Spleen (tissue), 11 donors: ENCODE data around the gene ZMAT3. TPM values are rescaled to one million over a fixed set of nuclear protein-coding genes. Genes with fewer than 3 reads are reported as not detected.

Experiments
- DNase-seq: peaks from one replicate; pipeline ENCODE4 v3.0.0-alpha.2; 2020
- H3K27ac ChIP-seq, 8 donors: fragments of 200-600 bp; sonication (generic) in 7 of 8; 1 replicate in 4 of 8; 2 replicates in 4 of 8; pipeline versions ENCODE4 v1.5.0 to v1.8.0; 2016 to 2021; ENCODE audit warnings: inconsistent platforms in 4 of 8, mild to moderate bottlenecking in 4 of 8, moderate library complexity in 1 of 8
- H3K27me3 ChIP-seq, 7 donors: fragments of 200-600 bp; sonication (generic) in 6 of 7; replicated peaks in 1 of 7; 1 replicate in 4 of 7; 2 replicates in 3 of 7; pipeline versions ENCODE4 v1.5.0 to v1.8.0; 2016 to 2021; ENCODE audit warnings: inconsistent platforms in 3 of 7, mild to moderate bottlenecking in 1 of 7
- H3K36me3 ChIP-seq, 6 donors: fragments of 200-600 bp; sonication (generic) in 5 of 6; 1 replicate in 4 of 6; 2 replicates in 2 of 6; pipeline versions ENCODE4 v1.5.0 to v1.8.0; 2016 to 2021; ENCODE audit warnings: inconsistent platforms in 2 of 6
- H3K4me1 ChIP-seq, 6 donors: fragments of 200-600 bp; sonication (generic) in 5 of 6; 1 replicate in 3 of 6; 2 replicates in 3 of 6; pipeline versions ENCODE4 v1.5.0 to v1.8.0; 2016 to 2021; ENCODE audit warnings: inconsistent platforms in 3 of 6
- H3K4me3 ChIP-seq, 8 donors: fragments of 200-600 bp; sonication (generic) in 7 of 8; 1 replicate in 4 of 8; 2 replicates in 4 of 8; pipeline versions ENCODE4 v1.5.0 to v1.8.0; 2016 to 2021; ENCODE audit warnings: inconsistent platforms in 4 of 8, mild to moderate bottlenecking in 4 of 8, moderate library complexity in 2 of 8
- H3K9me3 ChIP-seq, 8 donors: fragments of 200-600 bp; sonication (generic) in 7 of 8; 1 replicate in 4 of 8; 2 replicates in 4 of 8; pipeline versions ENCODE4 v1.5.0 to v1.8.0; 2016 to 2021; ENCODE audit warnings: inconsistent platforms in 4 of 8
- CTCF ChIP-seq, 11 experiments: fragments of 200-600 bp in 7 of 11; fragments of 450-650 bp in 4 of 11; sonication (generic) in 4 of 11; IDR thresholded peaks in 8 of 11; conservative IDR thresholded peaks in 3 of 11; 1 replicate in 7 of 11; 2 replicates in 4 of 11; pipeline versions ENCODE4 v1.4.0 to v1.8.0; 2016 to 2021; ENCODE audit warnings: antibody characterized with exemption in 11 of 11, inconsistent platforms in 4 of 11, mild to moderate bottlenecking in 1 of 11
- POLR2A ChIP-seq, 3 donors: fragments of 450-650 bp; IDR thresholded peaks; one replicate each; pipeline ENCODE4 v1.5.1; 2017; ENCODE audit warnings: antibody characterized with exemption in 3 of 3, mild to moderate bottlenecking in 1 of 3
- POLR2AphosphoS5 ChIP-seq, 3 donors: sonication (generic); formaldehyde crosslinking; IDR thresholded peaks; one replicate each; pipeline ENCODE4 v1.5.1; 2017; ENCODE audit warnings: antibody characterized with exemption in 3 of 3
- WGBS, 5 donors: extraction: QIAGEN DNeasy Blood & Tissue Kit in 3 of 5; methylation state at CpG; one replicate each; pipeline versions ENCODE4 v1.1.5 to v1.1.7; 2013 to 2018; 5-methylcytosine and 5-hydroxymethylcytosine counted together
- intact Hi-C: fragments of 100-400 bp; cut with DNase I; formaldehyde crosslinking; loops from one replicate; pipeline ENCODE4 v1.15.0; 2023; ENCODE audit warnings: low total_unique reads
- polyA plus RNA-seq, 3 donors: library from polyadenylated mRNA; stranded (reverse); fragments of 200-250 nt; gene quantifications; one replicate each; pipeline ENCODE4 v1.2.1, GENCODE V29; 2013
- total RNA-seq, 7 donors: library from RNA; depleted of rRNA in 3 of 7; stranded (reverse); fragments of >200 nt in 3 of 7; fragmentation: NEBNext Ultra II Directional in 4 of 7; extraction: Animal tissue kit (Norgen Biotek cat#: 25700) in 4 of 7; gene quantifications; one replicate each; pipeline versions ENCODE4 v1.1.0 to v1.2.1, GENCODE V29; 2016 to 2021
- donor health status: healthy with polysubstance abuse.
- donor health status: DM: no; HTN: no; CAD: no; lungs with moderate emphysema.
- donor health status: DM: no; HTN: no; CAD: no.
- donor health status: Bipolar disorder and iron deficiency.
- donor health status: healthy.
- donor health status: DM: no; HTN: no; CAD: no.
- donor health status: DM: yes; HTN: yes; CAD: no.

The ZMAT3 gene
- total and polyA plus RNA-seq, 10 donors = 2.1 to 29.7 (median 17.1) TPM

- TF ChIP-seq POLR2AphosphoS5 (IDR thresholded peaks at IDR 0.05) (no peak), POLR2A (IDR thresholded peaks at IDR 0.05) (no peak), CTCF (IDR thresholded peaks at IDR 0.05 in 8 of 11, conservative IDR thresholded peaks at IDR 0.05 in 3 of 11) (no peak)
- intact Hi-C loops = no loop called here
- Histone ChIP-seq H3K36me3 (no peaks in the 10 kb centered on the region), H3K27me3 (no peaks in the 10 kb centered on the region), H3K4me3 (no peak overlapping the region), H3K27ac (no peak overlapping the region), H3K4me1 (no peaks in the 10 kb centered on the region), H3K9me3 (no peaks in the 10 kb centered on the region)
- 57 to 65% (median 58%) methylated on average over 2 of the region's 2 CpGs for WGBS, 5 donors
- no peak for DNase-seq
Observed at GRCh38 chr3:179083977-179084376, 12.4 kb upstream of the ZMAT3 start.

- H3K27ac ChIP-seq = no peak overlapping the region
- no peaks in the 10 kb centered on the region for H3K27me3 ChIP-seq
- DNase-seq = no peak
- no peak for TF ChIP-seq CTCF (IDR thresholded peaks at IDR 0.05 in 8 of 11, conservative IDR thresholded peaks at IDR 0.05 in 3 of 11)
- TF ChIP-seq POLR2AphosphoS5 (IDR thresholded peaks at IDR 0.05) = no peak
- TF ChIP-seq POLR2A (IDR thresholded peaks at IDR 0.05) = no peak
- H3K4me3 ChIP-seq = no peak overlapping the region
- H3K36me3 ChIP-seq = no peaks in the 10 kb centered on the region
- 83 to 88% (median 84%) methylated on average over 3 of the region's 3 CpGs for WGBS, 5 donors
- intact Hi-C loops = no loop called here
- no peaks in the 10 kb centered on the region for H3K9me3 ChIP-seq
- H3K4me1 ChIP-seq = no peaks in the 10 kb centered on the region
Observed at GRCh38 chr3:179082416-179082815, 10.8 kb upstream of the ZMAT3 start.

GRCh38 chr3:179081885-179082284 is 10.3 kb upstream of the ZMAT3 start:
- Histone ChIP-seq H3K36me3 (no peaks in the 10 kb centered on the region), H3K4me1 (no peaks in the 10 kb centered on the region), H3K9me3 (no peaks in the 10 kb centered on the region), H3K27me3 (no peaks in the 10 kb centered on the region), H3K27ac (no peak overlapping the region), H3K4me3 (no peak overlapping the region)
- 81 to 93% (median 88%) methylated on average over 2 of the region's 2 CpGs for WGBS, 5 donors
- TF ChIP-seq POLR2AphosphoS5 (IDR thresholded peaks at IDR 0.05) = no peak
- no peak for TF ChIP-seq CTCF (IDR thresholded peaks at IDR 0.05 in 8 of 11, conservative IDR thresholded peaks at IDR 0.05 in 3 of 11)
- no peak for TF ChIP-seq POLR2A (IDR thresholded peaks at IDR 0.05)
- no peak for DNase-seq
- intact Hi-C loops = no loop called here

- no peak overlapping the region for H3K4me3 ChIP-seq
- intact Hi-C loops = loop anchor here (10.0 kb wide), 1 partner anchor 65 kb away; no protein-coding TSS in a partner anchor
- H3K4me1 ChIP-seq = peaks cover 0 to 6% (median 0%) of the 10 kb centered on the region in 6 donors
- no peaks in the 10 kb centered on the region for H3K36me3 ChIP-seq
- TF ChIP-seq CTCF (IDR thresholded peaks at IDR 0.05 in 8 of 11, conservative IDR thresholded peaks at IDR 0.05 in 3 of 11) = no peak
- no peak for TF ChIP-seq POLR2A (IDR thresholded peaks at IDR 0.05)
- TF ChIP-seq POLR2AphosphoS5 (IDR thresholded peaks at IDR 0.05) = no peak
- H3K27me3 ChIP-seq = no peaks in the 10 kb centered on the region
- no peak for DNase-seq
- no peak overlapping the region for H3K27ac ChIP-seq
- WGBS, 5 donors = 84 to 91% (median 89%) methylated on average over 4 of the region's 4 CpGs
- no peaks in the 10 kb centered on the region for H3K9me3 ChIP-seq
Observed at GRCh38 chr3:179079537-179079936, 7.9 kb upstream of the ZMAT3 start.
